HPDE6-E6E7 (cell line): ENCODE data around the gene ZNF808.
"Not testable (repeated sequence)": the region's sequence is repeated elsewhere in the genome, so short reads cannot be mapped to it uniquely, and the experiment has no call there.

Experiments used
- DNase-seq: peaks from one replicate; pipeline ENCODE4 v3.0.0; 2011; ENCODE audit warnings: missing footprints; ENCODE audit errors: extremely low spot score

ZNF808 gene

DNA sequence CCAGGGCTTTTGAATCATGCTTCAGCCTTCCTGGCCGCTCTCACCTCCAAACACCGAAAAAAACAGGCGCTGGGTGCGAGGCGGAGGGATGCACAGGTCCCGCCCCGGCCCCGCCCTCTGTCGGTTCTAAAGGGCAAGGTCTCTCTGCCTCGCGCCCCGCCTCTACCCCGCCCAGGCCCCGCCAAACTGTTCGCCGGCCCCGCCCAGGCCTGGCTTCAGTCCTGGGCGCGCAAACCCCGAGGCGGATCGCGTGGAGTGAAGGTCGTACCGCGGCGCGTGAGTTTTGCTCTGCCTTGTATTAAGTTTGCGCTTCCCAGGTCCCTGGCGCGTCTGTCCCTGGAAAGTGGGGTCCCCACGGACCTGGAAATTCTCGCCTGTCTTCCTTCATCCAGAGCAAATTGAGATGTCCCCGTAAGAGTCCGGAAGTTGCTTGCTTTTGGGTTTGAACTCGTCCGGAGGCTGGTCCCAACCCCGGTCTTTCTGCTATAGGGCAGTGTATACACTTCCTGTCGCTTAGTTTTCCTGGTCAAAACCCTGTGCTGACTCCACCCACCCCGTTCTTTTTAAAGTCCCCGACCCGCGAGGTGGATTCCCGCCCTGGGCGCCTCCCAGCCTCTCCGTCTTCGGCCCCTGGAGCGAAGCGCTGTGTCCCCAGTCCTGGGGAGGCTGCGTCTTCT lies 8.4 kb downstream of the ZNF808 start:
- DNase-seq, result peak; percentile 40

DNA sequence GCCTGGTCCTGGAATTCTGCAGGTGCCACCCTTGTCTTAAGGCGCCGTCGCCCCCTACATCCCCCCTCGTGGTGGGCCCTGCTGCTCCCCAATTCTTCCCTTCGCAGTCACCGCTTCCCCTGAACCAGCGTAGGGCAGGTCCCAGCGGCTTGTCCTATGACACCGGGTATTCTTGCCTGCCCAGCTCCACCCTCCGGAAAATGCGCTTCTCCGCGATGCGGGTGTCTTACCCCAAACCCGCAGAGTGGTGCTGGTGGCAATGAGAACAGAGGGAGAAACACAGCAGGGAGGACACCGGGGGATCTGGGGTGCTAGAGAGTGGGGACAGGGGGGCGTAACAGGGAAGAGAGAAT lies 9.0 kb downstream of the ZNF808 start:
- no peak for DNase-seq

DNA sequence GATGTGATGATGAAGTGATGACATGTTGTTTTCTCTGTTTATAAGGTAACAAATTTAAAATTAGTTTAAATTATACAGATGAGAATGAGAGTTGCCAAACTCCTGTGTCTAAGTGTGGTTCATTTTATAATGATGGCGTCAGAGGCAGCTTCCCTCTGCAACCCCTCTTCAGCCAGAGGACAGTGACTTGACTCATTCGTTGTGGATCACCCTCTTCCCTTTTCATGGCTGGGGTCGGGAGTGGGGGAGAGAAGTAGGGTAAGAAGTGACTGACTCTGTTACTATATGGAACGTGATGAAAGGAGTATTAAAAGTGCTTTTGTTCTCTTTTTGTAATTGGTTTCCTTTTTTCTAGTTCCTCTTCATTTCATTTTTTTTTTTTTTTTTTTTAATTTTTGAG lies 11.3 kb downstream of the ZNF808 start:
- DNase-seq, result not testable (repeated sequence)

DNA sequence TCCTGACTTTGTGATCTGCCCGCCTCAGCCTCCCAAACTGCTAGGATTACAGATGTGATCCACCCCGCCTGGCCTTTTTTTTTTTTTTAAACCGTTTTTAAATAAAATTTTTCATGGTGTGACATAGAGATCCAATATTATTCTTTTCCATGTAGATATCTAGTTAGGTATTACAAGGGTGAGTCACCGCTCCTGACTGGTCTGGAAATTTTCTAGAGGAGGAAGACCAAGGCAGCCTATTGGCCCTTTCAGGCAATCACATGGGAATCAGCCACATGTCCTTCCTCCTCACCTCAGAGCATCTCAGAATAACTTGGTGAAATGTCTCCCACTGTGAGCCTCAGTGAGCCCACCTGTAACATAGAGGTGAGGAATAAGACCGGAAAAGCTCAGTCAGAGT lies 13.7 kb downstream of the ZNF808 start:
- not testable (repeated sequence) for DNase-seq

DNA sequence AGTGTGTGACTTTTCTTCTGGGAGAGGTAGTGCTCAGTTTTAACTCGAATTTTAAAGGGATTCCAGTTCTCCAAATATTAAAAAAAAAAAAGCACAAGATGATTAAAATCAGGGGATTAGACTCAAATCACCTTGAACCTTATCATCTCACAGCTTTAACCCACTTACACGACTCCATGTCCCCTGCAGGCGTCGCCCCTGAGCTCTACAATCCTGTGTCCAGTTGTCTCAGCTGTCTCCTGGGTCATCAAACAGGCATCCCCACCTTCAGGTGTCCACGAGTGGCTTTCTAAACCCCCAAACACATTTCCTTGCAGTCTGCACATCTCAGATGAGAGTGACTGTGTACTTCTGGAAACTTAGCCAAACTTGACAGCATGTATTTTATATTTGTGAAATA lies 14.1 kb downstream of the ZNF808 start:
- no peak for DNase-seq

DNA sequence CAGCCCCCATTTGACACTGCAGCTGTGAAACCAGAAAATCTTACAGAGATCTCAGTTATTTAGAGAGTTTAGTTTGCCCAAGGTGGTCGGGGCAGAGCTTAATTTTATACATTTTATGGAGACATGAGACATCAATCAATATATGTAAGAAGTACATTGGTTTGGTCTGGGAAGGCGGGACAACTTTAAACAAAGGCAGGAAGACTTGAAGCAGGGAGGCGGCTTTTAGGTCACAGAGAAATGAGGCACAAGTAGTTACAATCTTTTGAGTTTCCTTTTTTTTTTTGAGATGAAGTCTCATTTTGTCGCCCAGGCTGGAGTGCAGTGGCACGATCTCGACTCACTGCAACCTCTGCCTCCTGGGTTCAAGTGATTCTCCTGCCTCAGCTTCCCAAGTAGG lies 15.1 kb downstream of the ZNF808 start:
- DNase-seq, result not testable (repeated sequence)

DNA sequence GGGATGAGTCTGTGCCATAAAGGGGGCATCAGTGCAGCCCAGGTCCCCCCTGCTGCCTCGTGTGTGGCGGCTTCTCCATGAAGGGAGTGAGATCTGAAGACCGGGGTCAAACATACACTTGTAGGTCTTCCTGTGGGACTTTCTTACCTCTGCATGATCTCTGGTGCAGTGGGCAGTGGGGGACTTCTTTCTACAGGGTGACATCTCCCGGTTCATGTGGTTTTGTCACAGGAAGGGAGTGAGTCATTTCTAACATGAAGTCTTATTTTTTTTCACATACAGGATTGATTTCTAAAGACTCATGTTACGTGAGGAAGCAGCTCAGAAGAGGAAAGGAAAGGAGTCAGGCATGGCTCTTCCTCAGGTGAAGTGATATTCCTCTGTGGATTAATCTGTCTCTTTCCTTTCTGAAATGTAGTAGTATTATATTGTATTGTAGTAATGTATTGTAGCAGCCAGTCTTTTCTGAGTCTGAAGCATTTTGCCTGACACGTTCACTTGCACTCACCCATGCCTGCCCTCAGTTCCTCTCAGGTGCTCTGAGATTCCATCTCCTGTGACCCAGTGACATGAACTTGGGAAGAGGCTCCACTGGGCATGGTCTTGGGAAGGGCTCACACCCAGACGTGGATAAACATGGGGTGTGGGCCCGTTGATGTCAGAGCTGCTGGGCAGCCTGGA lies 15.7 kb downstream of the ZNF808 start:
- no peak for DNase-seq

DNA sequence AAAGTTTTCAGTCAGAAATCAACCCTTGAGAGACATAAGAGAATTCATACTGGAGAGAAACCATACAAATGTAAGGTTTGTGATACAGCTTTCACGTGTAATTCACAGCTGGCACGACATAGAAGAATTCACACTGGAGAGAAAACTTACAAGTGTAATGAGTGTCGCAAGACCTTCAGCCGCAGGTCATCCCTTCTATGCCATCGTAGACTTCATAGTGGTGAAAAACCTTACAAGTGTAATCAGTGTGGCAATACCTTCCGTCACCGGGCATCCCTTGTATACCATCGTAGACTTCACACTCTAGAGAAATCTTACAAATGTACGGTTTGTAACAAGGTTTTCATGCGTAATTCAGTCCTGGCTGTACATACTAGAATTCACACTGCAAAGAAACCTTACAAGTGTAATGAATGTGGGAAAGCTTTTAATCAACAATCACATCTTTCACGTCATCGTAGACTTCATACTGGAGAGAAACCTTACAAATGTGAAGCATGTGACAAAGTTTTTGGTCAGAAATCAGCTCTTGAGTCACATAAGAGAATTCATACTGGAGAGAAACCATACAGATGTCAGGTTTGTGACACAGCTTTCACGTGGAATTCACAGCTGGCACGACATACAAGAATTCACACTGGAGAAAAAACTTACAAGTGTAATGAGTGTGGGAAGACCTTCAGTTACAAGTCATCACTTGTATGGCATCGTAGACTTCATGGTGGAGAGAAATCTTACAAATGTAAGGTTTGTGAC lies 26.9 kb downstream of the ZNF808 start:
- no peak for DNase-seq

DNA sequence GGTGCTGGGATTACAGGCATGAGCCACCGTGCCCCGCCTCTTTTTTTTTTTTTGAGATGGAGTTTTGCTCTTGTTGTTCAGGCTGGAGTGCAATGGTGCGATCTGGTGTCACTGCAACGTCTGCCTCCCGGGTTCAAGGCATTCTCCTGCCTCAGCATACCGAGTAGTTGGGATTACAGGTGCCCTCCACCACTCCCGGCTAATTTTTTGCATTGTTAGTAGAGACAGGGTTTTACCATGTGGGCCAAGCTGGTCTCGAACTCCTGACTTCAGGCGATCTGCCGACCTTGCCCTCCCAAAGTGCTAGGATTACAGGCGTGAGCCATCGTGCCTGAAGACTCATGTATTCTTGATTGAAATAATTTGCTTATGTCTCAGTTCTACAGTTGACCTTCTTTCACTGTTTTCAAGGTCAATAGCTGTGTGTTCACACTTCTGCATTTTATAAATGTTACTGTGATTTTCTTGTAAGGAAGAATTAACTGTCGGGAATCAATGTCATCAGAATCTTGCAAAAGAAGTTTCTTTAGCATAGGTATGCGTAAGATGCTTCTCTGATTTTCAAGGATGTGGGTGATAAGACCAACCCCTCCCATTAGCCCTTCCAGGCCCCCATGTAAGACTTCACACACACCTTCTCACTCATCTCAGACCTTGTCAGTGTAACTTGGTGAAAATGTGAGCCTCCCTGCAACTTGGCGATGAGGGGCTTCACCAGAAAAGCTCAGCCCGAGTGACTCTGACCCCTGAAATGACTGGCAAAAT lies 29.9 kb downstream of the ZNF808 start:
- no peak for DNase-seq

DNA sequence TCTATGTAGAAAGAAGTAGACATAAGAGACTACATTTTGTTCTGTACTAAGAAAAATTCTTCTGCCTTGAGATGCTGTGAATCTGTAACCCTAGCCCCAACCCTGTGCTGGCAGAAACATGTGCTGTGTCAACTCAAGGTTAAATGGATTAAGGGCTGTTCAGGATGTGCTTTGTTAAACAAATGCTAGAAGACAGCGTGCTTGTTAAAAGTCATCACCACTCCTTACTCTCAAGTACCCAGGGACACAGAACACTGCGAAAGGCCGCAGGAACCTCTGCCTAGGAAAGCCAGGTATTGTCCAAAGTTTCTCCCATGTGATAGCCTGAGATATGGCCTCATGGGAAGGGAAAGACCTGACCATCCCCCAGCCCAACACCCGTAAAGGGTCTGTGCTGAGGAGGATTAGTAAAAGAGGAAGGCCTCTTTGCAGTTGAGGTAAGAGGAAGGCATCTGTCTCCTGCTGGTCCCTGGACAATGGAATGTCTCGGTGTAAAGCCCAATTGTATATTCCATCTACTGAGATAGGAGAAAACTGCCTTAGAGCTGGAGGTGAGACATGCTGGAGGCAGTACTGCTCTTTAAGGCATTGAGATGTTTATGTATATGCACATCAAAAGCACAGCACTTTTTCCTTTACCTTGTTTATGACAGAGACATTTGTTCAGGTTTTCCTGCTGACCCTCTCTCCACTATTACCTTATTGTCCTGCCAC lies 31.4 kb downstream of the ZNF808 start:
- not testable (repeated sequence) for DNase-seq

DNA sequence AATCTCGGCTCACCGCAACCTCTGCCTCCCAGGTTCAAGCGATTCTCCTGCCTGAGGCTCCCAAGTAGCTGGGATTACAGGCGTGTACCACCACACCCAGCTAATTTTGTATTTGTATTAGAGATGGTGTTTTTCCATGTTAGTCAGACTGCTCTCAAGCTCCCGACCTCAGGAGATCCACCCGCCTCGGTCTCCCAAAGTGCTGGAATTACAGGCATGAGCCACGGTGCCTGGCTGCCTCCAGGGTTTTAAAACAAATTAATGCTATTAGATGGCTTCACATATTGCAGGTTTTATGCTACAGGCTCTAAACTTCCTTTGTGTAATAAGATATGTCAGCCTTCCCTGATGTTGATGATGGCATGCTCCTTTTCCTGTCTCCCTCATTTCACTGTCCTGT lies 34.1 kb downstream of the ZNF808 start:
- not testable (repeated sequence) for DNase-seq

DNA sequence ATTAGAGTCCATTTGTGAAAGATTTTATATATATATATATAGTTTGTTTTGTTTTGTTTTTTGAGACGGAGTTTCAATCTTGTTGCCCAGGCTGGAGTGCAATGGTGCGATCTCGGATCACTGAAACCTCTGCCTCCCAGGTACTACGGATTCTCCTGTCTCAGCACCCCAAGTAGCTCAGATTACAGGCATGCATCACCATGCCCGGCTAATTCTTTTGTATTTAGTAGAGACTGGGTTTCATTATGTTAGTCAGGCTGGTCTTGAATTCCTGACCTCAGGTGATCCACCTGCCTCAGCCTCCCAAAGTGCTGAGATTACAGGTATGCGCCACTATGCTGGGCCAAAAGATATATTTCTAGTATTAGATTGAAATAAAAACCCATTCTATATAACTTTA lies 38.7 kb downstream of the ZNF808 start:
- DNase-seq, result no peak

DNA sequence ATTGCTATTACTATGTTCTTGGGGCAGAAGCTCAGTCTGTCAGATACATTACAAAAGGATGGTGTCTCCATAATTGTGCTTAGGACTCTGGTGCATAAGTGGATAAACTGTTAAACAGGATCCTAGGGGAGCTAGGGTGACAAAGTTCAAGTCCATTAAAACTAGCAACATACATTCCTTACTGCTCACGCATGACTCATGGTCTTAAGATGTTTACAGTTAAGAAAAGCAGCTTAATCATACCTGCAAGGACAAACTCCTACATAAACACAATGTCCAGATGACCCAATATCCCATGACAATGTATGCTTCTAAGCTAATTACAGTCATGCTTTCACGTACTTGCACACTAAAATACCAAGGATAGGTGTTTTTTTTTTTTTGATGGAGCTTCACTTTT lies 39.1 kb downstream of the ZNF808 start:
- DNase-seq, result peak; percentile 52

DNA sequence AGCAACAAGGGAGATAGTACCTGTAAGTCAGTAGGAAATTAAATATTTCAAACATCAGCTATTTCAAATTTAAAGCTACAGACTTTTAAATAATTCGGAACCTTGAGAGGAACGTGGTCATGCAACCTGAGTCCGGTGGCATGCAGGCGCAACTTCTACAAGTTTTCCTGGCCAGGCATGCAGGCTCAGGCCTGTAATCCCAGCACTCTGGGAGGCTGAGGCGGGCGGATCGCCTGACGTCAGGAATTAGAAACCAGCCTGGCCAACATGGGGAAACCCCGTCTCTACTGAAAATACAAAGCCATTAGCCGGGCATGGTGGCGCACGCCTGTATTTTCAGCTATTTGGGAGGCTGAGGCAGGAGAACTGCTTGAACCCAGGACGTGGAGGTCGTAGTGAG lies 40.5 kb downstream of the ZNF808 start:
- no peak for DNase-seq

DNA sequence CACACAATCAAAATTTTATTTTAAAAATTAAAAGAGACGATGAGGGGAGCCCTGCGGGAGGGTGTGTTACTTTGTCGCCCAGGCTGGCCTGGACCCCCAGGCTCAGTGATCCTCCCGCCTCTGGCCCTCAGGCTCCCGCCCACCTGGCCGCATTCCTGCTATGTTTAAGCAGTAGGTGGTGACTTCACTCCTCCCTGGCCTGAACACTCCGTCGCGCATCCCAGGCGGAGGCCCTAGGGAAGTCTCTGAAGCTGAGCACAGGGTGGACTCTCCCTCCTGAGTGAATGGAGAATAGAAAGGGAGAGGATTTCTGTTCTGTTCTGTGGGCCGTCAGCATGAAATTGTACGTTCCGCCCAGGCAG lies 42.2 kb downstream of the ZNF808 start:
- DNase-seq, result not testable (repeated sequence)

DNA sequence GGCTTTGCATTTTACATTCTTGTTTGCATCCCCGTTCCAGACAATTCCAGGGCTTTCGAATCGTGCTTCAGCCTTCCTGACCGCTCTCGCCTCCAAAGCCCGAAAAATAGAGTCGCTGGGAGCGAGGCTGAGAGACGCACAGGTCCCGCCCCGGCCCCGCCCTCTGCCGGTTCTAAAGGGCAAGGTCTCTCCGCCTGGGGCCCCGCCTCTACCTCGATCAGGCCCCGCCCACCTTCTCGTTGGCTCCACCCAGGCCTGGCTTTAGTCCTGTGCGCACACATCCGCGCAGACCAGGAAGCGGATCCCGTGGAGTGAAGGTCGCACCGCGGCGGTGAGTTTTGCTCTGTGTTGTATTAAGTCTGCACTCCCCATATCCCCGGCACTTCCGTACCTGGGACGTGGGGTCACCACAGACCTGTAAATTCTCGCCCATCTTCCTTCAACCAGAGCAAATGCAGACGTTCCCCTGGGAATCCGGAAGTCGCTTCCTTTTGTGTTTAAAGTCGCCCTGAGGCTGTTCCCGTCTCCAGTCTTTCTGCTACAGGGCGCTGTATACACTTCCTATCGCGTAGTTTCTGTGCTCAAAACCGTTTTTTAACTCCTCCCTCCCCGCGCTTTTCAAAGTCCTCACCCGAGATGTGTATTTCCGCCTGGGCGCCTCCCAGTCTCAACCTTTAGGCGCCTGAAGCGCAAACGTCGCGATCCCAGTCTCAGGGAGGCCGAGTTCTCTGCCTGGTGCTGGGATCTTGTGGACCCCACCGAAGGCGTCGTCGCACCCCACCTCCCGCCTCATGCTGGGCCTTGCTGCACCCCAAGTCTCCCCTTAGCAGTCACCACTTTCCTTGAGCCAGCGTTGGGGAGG lies 42.8 kb downstream of the ZNF808 start, which contains the start of gene ZNF701:
Gene ZNF701, plus strand, starts transcription at position 288 of the 862 bp plus-strand sequence. CDS start 3,861 bp downstream, outside the sequence.
- peak; percentile 68 for DNase-seq

DNA sequence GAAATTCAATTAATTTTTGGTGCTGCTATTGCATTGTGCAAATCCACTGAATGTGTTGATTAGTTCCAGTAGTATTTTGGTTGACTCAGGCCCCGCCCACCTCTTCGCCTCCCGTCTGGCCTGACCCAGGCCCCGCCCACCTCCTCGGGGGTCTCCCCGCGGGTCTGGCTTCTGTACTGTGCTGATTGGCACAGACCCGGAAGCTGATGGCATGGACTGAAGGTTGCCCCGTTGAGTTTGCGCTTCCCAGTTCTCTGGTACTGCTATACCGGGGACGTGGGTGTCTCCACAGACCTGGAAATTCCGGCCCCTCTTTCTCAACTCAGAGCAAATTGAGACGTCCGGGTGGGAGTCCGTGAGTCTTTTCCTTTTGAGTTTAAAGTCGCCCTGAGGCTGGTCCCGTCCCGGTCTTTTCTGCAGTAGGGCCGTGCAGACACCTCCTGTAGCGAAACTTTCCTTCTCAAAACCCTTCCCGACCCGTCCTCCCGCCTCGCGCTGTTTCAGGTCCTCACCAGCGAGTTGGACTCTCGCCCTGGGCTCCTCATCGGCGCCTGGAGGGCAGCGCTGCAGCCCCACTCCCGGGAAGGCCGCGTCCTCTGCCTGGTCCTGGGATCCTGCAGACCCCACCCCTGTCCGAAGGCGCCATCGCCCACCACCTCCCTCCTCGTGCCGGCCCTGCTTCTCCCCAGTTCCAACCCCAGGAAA lies 57.4 kb downstream of the ZNF808 start:
- no peak for DNase-seq

DNA sequence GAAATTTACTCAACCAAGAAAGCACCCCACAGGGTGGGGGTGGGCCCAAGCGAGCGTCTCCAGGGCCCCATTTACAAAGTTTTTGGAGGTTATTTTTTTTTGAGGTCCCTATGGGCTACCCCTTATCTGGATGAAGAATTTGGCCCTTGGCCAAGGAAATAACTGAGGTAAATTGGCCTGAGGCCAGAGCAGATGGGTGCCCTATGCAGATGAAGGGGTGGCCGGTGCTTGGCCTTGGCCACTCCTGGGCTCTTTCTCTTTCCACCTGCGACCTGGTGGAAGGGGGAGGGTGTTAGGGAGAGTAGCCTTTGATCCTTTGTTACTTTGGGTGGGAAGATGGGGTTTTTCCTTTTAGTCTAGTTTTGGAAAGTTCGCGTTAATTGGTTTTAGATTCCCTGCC lies 58.1 kb downstream of the ZNF808 start:
- no peak for DNase-seq

DNA sequence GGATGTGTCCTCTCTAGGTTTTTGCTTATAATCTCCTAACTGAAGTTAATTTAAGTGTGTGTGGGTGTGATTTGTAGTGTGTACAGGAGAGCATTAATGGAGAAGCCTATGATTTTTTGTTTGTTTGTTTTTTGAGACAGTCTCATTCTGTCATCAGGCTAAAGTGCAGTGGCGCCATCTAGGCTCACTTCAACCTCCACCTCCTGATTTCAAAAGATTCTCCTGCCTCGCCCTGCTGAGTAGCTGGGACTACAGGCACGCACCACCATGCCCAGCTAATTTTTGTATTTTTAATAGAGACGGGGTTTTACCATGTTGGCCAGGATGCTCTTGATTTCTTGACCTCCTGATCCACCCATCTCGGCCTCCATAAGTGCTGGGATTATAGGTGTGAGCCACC lies 63.3 kb downstream of the ZNF808 start:
- DNase-seq, result no peak

DNA sequence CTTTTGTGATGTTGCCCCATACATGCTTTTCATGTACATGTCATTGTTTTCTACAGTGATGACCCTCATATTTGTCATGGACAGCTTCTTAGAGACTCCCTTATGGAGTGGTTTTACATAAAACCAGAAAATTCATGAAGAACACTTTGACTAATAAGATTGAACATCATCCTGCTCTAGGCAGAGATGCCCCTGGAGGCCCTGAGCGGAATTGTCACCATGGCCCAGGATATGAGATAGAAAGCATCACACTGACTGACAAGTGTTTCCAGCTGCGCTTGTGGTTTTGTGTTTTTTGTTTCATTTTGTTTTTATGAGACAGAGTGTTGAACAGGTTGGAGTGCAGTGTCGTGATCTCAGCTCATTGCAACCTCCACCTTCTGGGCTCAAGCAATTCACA lies 64.8 kb downstream of the ZNF808 start:
- DNase-seq, result no peak
